Fibroblast of villous mesenchyme (primary cell): ENCODE measurements around the gene ARHGDIB. TPM values are rescaled to one million over a fixed set of nuclear protein-coding genes. Genes with fewer than 3 reads are reported as not detected.

Experiments
- DNase-seq: peaks from one replicate; pipeline ENCODE4 v3.0.0-alpha.2; 2010; ENCODE audit warnings: low read depth
- H3K4me3 ChIP-seq: 2 replicates; pipeline ENCODE4 v1.5.1; 2011; ENCODE audit warnings: low read depth, mild to moderate bottlenecking, low read length
- total RNA-seq: library from RNA; depleted of rRNA; stranded (reverse); fragments of >200 nt; gene quantifications from 2 replicates; pipeline ENCODE4 v1.2.3, GENCODE V29; 2012
- TF ChIP-seq, protein P1 (sequence below): IDR thresholded peaks from 2 replicates; pipeline ENCODE4 v1.5.1; 2012; ENCODE audit warnings: low read depth, mild to moderate bottlenecking, low read length; ENCODE audit not compliant: insufficient read depth

Gene ARHGDIB
- 17.3 and 30.6 TPM in 2 replicates for total RNA-seq

DNA sequence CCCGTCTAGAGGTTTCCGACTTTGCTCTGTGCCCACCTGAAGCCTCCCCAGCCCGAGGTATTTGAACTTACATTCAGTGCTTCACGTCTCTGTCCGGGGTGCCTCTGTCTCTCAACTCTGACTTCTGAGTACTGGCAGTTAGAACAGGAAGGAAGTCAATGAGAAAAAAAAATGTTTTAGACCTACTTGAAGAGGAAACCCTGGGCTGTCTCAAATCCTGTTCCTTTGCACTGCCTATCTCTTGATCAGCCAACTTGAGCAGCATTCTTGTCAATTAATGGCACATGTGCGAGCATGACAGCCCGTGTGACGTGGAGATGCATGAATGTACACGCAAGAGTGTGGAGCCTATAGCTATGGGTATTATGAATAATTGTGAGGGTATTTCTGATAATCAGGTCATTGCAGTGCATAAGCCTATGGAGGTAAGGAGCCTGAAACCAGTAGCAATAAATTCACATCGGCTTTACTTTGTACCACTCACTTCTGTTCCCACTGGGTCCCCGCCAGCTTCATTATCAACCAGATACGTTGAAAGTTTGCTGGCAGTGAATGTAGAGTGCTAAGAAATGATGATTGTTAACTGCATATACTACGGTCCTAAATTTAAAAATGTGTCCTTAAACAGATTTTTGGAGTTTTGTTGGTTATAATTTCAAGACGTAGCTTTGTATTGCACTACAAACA, at the start of gene ARHGDIB:
Gene ARHGDIB, minus strand, starts transcription at position 136 of the 687 bp plus-strand sequence. CDS start 10,889 bp downstream, outside the sequence.
- DNase-seq, result no peak
- peak within 1 kb of the TSS; percentile 32 for H3K4me3 ChIP-seq
- TF ChIP-seq, protein P1, sequence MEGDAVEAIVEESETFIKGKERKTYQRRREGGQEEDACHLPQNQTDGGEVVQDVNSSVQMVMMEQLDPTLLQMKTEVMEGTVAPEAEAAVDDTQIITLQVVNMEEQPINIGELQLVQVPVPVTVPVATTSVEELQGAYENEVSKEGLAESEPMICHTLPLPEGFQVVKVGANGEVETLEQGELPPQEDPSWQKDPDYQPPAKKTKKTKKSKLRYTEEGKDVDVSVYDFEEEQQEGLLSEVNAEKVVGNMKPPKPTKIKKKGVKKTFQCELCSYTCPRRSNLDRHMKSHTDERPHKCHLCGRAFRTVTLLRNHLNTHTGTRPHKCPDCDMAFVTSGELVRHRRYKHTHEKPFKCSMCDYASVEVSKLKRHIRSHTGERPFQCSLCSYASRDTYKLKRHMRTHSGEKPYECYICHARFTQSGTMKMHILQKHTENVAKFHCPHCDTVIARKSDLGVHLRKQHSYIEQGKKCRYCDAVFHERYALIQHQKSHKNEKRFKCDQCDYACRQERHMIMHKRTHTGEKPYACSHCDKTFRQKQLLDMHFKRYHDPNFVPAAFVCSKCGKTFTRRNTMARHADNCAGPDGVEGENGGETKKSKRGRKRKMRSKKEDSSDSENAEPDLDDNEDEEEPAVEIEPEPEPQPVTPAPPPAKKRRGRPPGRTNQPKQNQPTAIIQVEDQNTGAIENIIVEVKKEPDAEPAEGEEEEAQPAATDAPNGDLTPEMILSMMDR, result no peak

DNA sequence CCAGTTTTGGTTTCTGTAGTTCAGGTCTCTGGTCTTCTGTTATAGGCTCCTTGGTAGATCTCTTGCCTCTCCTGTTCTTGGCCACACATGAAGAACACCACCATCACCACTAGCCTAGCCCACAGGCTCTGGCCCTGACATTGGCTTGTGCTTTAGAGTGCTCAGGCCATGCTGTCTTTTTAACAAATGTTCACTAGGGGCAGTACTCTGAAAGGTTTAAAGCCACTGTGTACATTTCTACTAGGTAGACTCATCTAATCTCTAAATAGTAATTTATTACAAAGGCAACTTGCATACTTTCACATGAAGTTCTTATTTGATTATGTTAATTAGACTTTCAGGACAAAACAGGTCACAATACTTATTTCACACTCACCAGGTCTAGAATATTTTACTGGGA, 49.8 kb upstream of the ARHGDIB start:
- H3K4me3 ChIP-seq, result no peak overlapping the region
- TF ChIP-seq, protein P1, result peak; percentile 27
- no peak for DNase-seq

DNA sequence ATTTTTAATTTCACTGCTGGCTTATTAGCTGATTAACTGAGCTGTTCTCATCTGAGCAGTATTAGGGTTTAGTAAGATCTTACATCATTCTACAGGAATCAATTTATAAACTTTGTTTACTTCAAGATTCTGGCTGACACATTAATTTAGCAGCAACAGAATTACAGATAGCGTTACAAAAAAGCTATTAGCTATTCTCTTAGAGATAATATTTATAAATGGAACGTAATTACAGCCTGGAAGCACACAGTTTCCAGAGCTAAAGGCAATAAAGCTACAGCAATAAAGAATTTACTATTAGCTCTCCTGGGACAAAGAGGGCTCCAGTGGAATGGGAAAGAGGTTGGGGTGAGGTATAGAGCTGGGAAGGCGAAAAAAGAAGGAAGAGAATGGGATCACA, 46.1 kb upstream of the ARHGDIB start:
- DNase-seq, result no peak
- TF ChIP-seq, protein P1, result no peak

DNA sequence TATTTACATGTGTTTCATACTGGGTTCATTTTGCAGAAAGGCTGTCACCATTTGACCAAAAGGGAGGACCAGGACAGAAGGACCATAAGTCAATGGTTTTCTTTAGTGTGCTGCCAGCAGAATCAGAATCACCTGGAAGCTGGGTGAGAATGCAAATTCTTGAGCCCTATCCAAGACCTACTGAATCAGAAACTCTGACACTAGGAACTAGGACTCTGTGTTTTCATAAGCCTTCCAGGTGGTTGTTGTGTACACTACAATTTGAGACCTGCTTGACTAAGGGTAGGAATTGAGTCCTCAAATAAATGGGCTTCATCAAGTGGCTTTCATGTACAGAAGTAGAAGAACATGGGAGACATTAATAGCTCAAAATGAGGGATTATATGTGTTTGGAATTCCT, 43.7 kb upstream of the ARHGDIB start:
- no peak for DNase-seq
- no peak overlapping the region for H3K4me3 ChIP-seq
- TF ChIP-seq, protein P1, result no peak

More for the DNA sequence above, 46.1 kb upstream of the ARHGDIB start:
- no peak overlapping the region for H3K4me3 ChIP-seq

DNA sequence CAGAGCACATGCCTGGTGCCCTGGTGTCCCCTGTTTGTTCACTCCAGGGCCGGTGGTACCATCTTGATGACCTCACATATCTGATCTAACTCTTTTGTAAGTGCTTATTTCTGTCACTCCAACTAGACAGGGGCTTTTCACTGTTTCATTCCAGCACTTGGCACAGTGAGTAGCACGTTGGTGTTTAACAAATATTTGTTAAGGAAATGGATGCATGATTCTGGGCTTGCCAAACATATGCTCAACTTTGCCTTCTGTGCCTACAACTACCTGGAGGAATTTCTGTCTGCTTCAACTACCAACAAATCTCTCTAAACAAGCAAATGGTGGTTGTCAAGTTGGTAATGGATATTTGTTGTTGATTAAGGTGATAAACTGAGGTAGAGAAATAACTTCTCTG, 43.0 kb upstream of the ARHGDIB start:
- H3K4me3 ChIP-seq, result no peak overlapping the region
- TF ChIP-seq, protein P1, result no peak
- no peak for DNase-seq

DNA sequence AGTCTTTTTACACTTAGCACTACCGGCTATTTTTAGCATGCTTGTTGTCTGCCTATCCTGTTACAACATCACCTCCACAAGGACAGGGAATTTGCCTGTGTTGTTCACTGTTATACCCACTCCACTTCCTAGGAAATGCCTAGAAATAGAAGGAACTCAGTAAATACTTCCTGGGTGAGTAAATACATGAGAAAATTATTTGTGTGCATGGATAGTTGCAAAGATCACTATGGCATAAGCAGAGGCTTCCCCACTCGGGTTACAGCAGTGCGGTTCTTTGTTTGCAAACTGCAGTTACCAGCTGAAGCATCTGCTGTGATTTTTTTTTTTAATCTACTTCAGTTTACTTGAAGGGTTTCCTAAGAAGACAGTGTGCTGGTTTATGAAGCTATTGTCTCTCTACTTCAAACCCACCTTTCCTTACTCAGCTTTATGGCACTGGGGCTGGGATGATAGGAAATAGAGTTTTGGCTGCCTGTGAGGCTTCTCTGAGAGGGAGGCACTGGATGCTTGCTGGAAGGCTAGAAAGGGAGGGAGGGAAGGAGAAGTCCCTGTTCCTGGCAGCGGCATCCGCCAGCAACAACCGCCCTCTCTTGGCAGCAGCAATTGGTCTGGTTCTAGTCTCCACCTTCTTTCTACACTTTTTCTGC, 40.5 kb upstream of the ARHGDIB start:
- H3K4me3 ChIP-seq, result no peak overlapping the region
- TF ChIP-seq, protein P1, result no peak
- DNase-seq, result peak; percentile 17
